Loucy (cell line): ENCODE measurements around the gene MEF2C.

Source experiments
- CTCF ChIP-seq: fragments of 200-600 bp; sonication (generic); conservative IDR thresholded peaks from 2 replicates; pipeline ENCODE4 v1.5.1; 2014; ENCODE audit warnings: mild to moderate bottlenecking, antibody characterized with exemption, low read length
- EZH2phosphoT487 ChIP-seq: fragments of 200-600 bp; IDR thresholded peaks from 2 replicates; pipeline ENCODE4 v1.6.1; 2018; ENCODE audit warnings: antibody characterized with exemption, mild to moderate bottlenecking, moderate library complexity, borderline replicate concordance

- TF ChIP-seq CTCF (no peak), EZH2phosphoT487 (no peak)
Measured at GRCh38 chr5:88862547-88863175, 20.3 kb downstream of the MEF2C start.
